ENCODE results near the gene MNS1. TPM values are rescaled to one million over a fixed set of nuclear protein-coding genes. Genes with fewer than 3 reads are reported as not detected.
"Not testable (repeated sequence)": the region's sequence is repeated elsewhere in the genome, so short reads cannot be mapped to it uniquely, and the experiment has no call there.

Gene MNS1
- total and polyA plus RNA-seq, 2 experiments from 2014 or later: 2.9 to 16.9 TPM

GRCh38 chr15:56425276-56425675 is 39.7 kb downstream of the MNS1 start (continued):
- TF ChIP-seq ZNF462 (CRISPR knock-in tag; IDR thresholded peaks at IDR 0.05) (no peak), REST (IDR thresholded peaks at IDR 0.05; ENCODE audit: unreplicated experiment) (no peak), STAT1 (IDR thresholded peaks at IDR 0.05; ENCODE audit: unreplicated experiment) (no peak)

- H3K36me3 ChIP-seq (ENCODE audit: insufficient read depth); H3K4me3 ChIP-seq; H3K4me2 ChIP-seq; H4K20me1 ChIP-seq (replicated peaks; ENCODE audit: insufficient read depth); H3K4me3 Mint-ChIP-seq; H3K79me2 ChIP-seq (replicated peaks; ENCODE audit: insufficient read depth); H3K4me1 ChIP-seq (ENCODE audit: insufficient read depth); ATAC-seq; H3K27ac ChIP-seq (ENCODE audit: low read depth); DNase-seq (ENCODE audit: low spot score); H3K4me1 Mint-ChIP-seq; H3K9me2 ChIP-seq (ENCODE audit: insufficient read depth); H3K27me3 Mint-ChIP-seq (ENCODE audit: insufficient read depth, low read depth, poor library complexity); H2AFZ ChIP-seq; H3K27me3 ChIP-seq (ENCODE audit: insufficient read depth); H3F3A ChIP-seq (replicated peaks; ENCODE audit: low read depth); H3K9me3 Mint-ChIP-seq; H3K27ac Mint-ChIP-seq: not testable (repeated sequence)
- peaks cover 10% of the 10 kb centered on the region for H3K36me3 Mint-ChIP-seq (ENCODE audit: low read depth)
Measured at GRCh38 chr15:56413114-56413733, 51.7 kb downstream of the MNS1 start.

Data from GM23338 (cell line).